HG02938 (cell line): Measurements from ENCODE around the gene HGFAC.
"Not testable (repeated sequence)": the region's sequence is repeated elsewhere in the genome, so short reads cannot be mapped to it uniquely, and the experiment has no call there.

Source experiments
- ATAC-seq: cut with Tn5 transposase; IDR thresholded peaks from one replicate; pipeline ENCODE4 v1.9.1; 2021; ENCODE audit warnings: mild to moderate bottlenecking, moderate library complexity; ENCODE audit not compliant: unreplicated experiment

The HGFAC gene

GRCh38 chr4:3440011-3440410 lies 1.8 kb upstream of the HGFAC start:
- no peak for ATAC-seq

- ATAC-seq, result no peak
Observed at GRCh38 chr4:3440979-3441500, 728 bp upstream of the HGFAC start.

GRCh38 chr4:3442460-3442958 lies 741 bp downstream of the HGFAC start:
- ATAC-seq, result no peak

- ATAC-seq, result no peak
Observed at GRCh38 chr4:3442959-3443749, 1.4 kb downstream of the HGFAC start.

GRCh38 chr4:3443750-3444309 lies 2.1 kb downstream of the HGFAC start:
- no peak for ATAC-seq

- ATAC-seq, result no peak
Observed at GRCh38 chr4:3444351-3445110, 2.8 kb downstream of the HGFAC start.

GRCh38 chr4:3445111-3445820 lies 3.5 kb downstream of the HGFAC start:
- no peak for ATAC-seq

GRCh38 chr4:3445829-3446545 lies 4.2 kb downstream of the HGFAC start:
- no peak for ATAC-seq

GRCh38 chr4:3446631-3447320 lies 5.0 kb downstream of the HGFAC start:
- ATAC-seq, result no peak

- no peak for ATAC-seq
Observed at GRCh38 chr4:3447431-3448395, 5.9 kb downstream of the HGFAC start.

GRCh38 chr4:3449047-3449573 lies 7.3 kb downstream of the HGFAC start:
- no peak for ATAC-seq

- ATAC-seq, result no peak
Observed at GRCh38 chr4:3449574-3450534, 8.1 kb downstream of the HGFAC start.

GRCh38 chr4:3450643-3451042 lies 8.9 kb downstream of the HGFAC start:
- no peak for ATAC-seq

- no peak for ATAC-seq
Observed at GRCh38 chr4:3451956-3452355, 10.2 kb downstream of the HGFAC start.

GRCh38 chr4:3452376-3452775 lies 10.6 kb downstream of the HGFAC start:
- no peak for ATAC-seq

- ATAC-seq, result not testable (repeated sequence)
Observed at GRCh38 chr4:3455596-3455995, 13.8 kb downstream of the HGFAC start.

GRCh38 chr4:3458371-3458770 lies 16.6 kb downstream of the HGFAC start:
- no peak for ATAC-seq
